ENCODE results near the gene RTF1.
"Not testable (repeated sequence)": the region's sequence is repeated elsewhere in the genome, so short reads cannot be mapped to it uniquely, and the experiment has no call there.

The RTF1 gene

GRCh38 chr15:41416742-41417417 lies at the start of gene RTF1:
RTF1 (plus strand) TSS chr15:41417095; CDS start chr15:41417116, 21 bp downstream.
- peak; percentile 86 for DNase-seq

GRCh38 chr15:41367418-41367817 lies 49.5 kb upstream of the RTF1 start:
- DNase-seq, result no peak

- DNase-seq, result no peak
Measured at GRCh38 chr15:41377978-41378377, 38.9 kb upstream of the RTF1 start.

- not testable (repeated sequence) for DNase-seq
Measured at GRCh38 chr15:41383974-41384749, 32.7 kb upstream of the RTF1 start.

GRCh38 chr15:41387646-41388045 lies 29.2 kb upstream of the RTF1 start:
- no peak for DNase-seq

GRCh38 chr15:41392659-41393058 lies 24.2 kb upstream of the RTF1 start:
- no peak for DNase-seq

- no peak for DNase-seq
Measured at GRCh38 chr15:41394924-41395323, 22.0 kb upstream of the RTF1 start.

- DNase-seq, result no peak
Measured at GRCh38 chr15:41396111-41396510, 20.8 kb upstream of the RTF1 start.

GRCh38 chr15:41401904-41402267 lies 15.0 kb upstream of the RTF1 start:
- DNase-seq, result no peak

- no peak for DNase-seq
Measured at GRCh38 chr15:41407341-41407740, 9.6 kb upstream of the RTF1 start.

- no peak for DNase-seq
Measured at GRCh38 chr15:41408234-41408641, 8.7 kb upstream of the RTF1 start.

GRCh38 chr15:41411031-41411430 lies 5.9 kb upstream of the RTF1 start:
- DNase-seq, result no peak

- no peak for DNase-seq
Measured at GRCh38 chr15:41411441-41411840, 5.5 kb upstream of the RTF1 start.

- DNase-seq, result no peak
Measured at GRCh38 chr15:41416128-41416741, 660 bp upstream of the RTF1 start.

GRCh38 chr15:41417418-41418195 lies 712 bp downstream of the RTF1 start:
- DNase-seq, result no peak

- DNase-seq, result no peak
Measured at GRCh38 chr15:41423979-41424659, 7.2 kb downstream of the RTF1 start.

GRCh38 chr15:41424809-41425208 lies 7.9 kb downstream of the RTF1 start:
- no peak for DNase-seq

- DNase-seq, result not testable (repeated sequence)
Measured at GRCh38 chr15:41425907-41426306, 9.0 kb downstream of the RTF1 start.

GRCh38 chr15:41429003-41429890 lies 12.4 kb downstream of the RTF1 start:
- no peak for DNase-seq

- DNase-seq, result no peak
Measured at GRCh38 chr15:41435037-41435786, 18.3 kb downstream of the RTF1 start.

- DNase-seq, result no peak
Measured at GRCh38 chr15:41437448-41437847, 20.6 kb downstream of the RTF1 start.

Data from COR-L47 (cell line).